ENCODE results near the gene DNAJB1. TPM values are rescaled to one million over a fixed set of nuclear protein-coding genes. Genes with fewer than 3 reads are reported as not detected.

Gene DNAJB1
- polyA plus RNA-seq, 1 donor (not counting 4 experiments of a cell fraction or from before 2014, with no cell fraction given) = 265 TPM

- H3K36me3 ChIP-seq (ENCODE audit: control insufficient read depth in 2 of 2, extremely low read depth in 1 of 2, insufficient read depth in 2 of 2, low read length in 2 of 2) = peaks cover 24 to 35% of the 10 kb centered on the region in 2 experiments
- H3K27ac ChIP-seq (ENCODE audit: control insufficient read depth, insufficient read depth, low read length) = no peak overlapping the region
- peaks cover 4% of the 10 kb centered on the region for H3K9me1 ChIP-seq (ENCODE audit: control insufficient read depth, extremely low read depth, insufficient read depth, low read length)
- H4K20me1 ChIP-seq (ENCODE audit: control insufficient read depth, extremely low read depth, insufficient read depth, low read length) = peaks cover 24% of the 10 kb centered on the region
- peak overlapping the region; percentile 99 for H3K9ac ChIP-seq (ENCODE audit: control insufficient read depth, extremely low read depth, insufficient read depth, low read length)
- no peaks in the 10 kb centered on the region for H3K9me3 ChIP-seq (ENCODE audit: control insufficient read depth, low read depth, low read length)
- no peak for FAIRE-seq
- peak overlapping the region; percentile 94 for H3K4me2 ChIP-seq (ENCODE audit: control insufficient read depth, extremely low read depth, insufficient read depth, low read depth, low read length)
- dilution Hi-C loops (cut with MboI; ENCODE audit: extremely low pct_ligation_motif_present, low sequenced_read_pairs) = no loop called here
- no peaks in the 10 kb centered on the region for H3K27me3 ChIP-seq (ENCODE audit: control insufficient read depth, extremely low read depth, insufficient read depth, low read length)
- no peak for DNase-seq (ENCODE audit: low read depth, low spot score)
- peak overlapping the region; percentile 83 to 99 (median 90) for H3K4me3 ChIP-seq (ENCODE audit: control insufficient read depth in 2 of 3, extremely low read depth in 1 of 3, insufficient read depth in 2 of 3, low read depth in 1 of 3, low read length in 3 of 3)
- no peak overlapping the region for H2AFZ ChIP-seq (ENCODE audit: control insufficient read depth, low read length)
- H3K4me1 ChIP-seq (ENCODE audit: control insufficient read depth, extremely low read depth, insufficient read depth, low read length) = peaks cover 41% of the 10 kb centered on the region
- TF ChIP-seq EZH2 (IDR thresholded peaks at IDR 0.05; ENCODE audit: low read length) (no peak), CTCF (optimal IDR thresholded peaks at IDR 0.05 in 1 of 3, IDR thresholded peaks at IDR 0.05 in 1 of 3, conservative IDR thresholded peaks at IDR 0.05 in 1 of 3; ENCODE audit: extremely low read depth in 1 of 3, insufficient read depth in 2 of 3, low read length in 3 of 3) (no peak)
- H3K79me2 ChIP-seq (ENCODE audit: control insufficient read depth, insufficient read depth, low read length) = peaks cover 31% of the 10 kb centered on the region
These were observed 2.6 kb downstream of the DNAJB1 start for GRCh38 chr19:14515501-14516047.

DNA sequence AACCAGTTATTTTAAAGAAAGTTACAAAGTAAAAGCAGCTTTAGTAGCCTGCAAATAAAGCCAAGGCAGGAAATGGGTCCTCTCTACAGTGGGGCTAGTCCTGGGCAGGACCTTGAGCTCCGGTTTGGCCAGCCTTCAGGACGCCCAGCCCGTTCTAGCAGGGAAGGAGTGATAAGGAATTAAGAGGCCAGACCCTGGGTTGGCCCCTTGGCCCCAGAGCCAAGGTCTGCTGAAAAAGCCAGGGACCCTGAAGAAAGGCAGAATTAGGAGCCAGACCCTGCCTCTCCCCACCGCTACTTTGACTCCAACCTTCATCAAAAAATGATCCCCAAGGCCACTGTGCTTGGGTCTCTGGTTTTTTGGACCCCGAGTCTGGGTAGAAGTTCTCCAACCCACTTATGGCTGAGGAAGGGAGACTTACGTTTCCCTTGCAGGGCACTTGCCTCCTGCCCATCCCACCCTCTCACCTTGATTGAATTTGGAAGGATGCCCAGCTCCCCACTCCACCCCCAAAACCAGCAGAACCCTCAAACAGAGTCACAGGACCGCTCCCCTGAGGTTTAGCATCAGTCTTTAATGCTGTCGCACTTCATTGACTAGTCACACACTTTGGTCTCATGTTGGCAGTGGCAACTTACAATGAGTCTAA lies 3.9 kb downstream of the DNAJB1 start:
- Histone ChIP-seq H3K27ac (ENCODE audit: control insufficient read depth, insufficient read depth, low read length) (no peak overlapping the region), H3K9ac (ENCODE audit: control insufficient read depth, extremely low read depth, insufficient read depth, low read length) (no peak overlapping the region), H4K20me1 (ENCODE audit: control insufficient read depth, extremely low read depth, insufficient read depth, low read length) (peaks cover 24% of the 10 kb centered on the region), H3K4me2 (ENCODE audit: control insufficient read depth, extremely low read depth, insufficient read depth, low read depth, low read length) (no peak overlapping the region), H3K36me3 (ENCODE audit: control insufficient read depth in 2 of 2, extremely low read depth in 1 of 2, insufficient read depth in 2 of 2, low read length in 2 of 2) (peaks cover 24 to 35% of the 10 kb centered on the region in 2 experiments), H3K9me1 (ENCODE audit: control insufficient read depth, extremely low read depth, insufficient read depth, low read length) (no peaks in the 10 kb centered on the region), H3K9me3 (ENCODE audit: control insufficient read depth, low read depth, low read length) (no peaks in the 10 kb centered on the region), H3K27me3 (ENCODE audit: control insufficient read depth, extremely low read depth, insufficient read depth, low read length) (no peaks in the 10 kb centered on the region), H3K79me2 (ENCODE audit: control insufficient read depth, insufficient read depth, low read length) (peaks cover 31% of the 10 kb centered on the region), H2AFZ (ENCODE audit: control insufficient read depth, low read length) (no peak overlapping the region), H3K4me3 (ENCODE audit: control insufficient read depth in 2 of 3, extremely low read depth in 1 of 3, insufficient read depth in 2 of 3, low read depth in 1 of 3, low read length in 3 of 3) (no peak overlapping the region), H3K4me1 (ENCODE audit: control insufficient read depth, extremely low read depth, insufficient read depth, low read length) (peaks cover 35% of the 10 kb centered on the region)
- no peak for FAIRE-seq
- no peak for DNase-seq (ENCODE audit: low read depth, low spot score)
- dilution Hi-C loops (cut with MboI; ENCODE audit: extremely low pct_ligation_motif_present, low sequenced_read_pairs) = no loop called here
- TF ChIP-seq CTCF (optimal IDR thresholded peaks at IDR 0.05 in 1 of 3, IDR thresholded peaks at IDR 0.05 in 1 of 3, conservative IDR thresholded peaks at IDR 0.05 in 1 of 3; ENCODE audit: extremely low read depth in 1 of 3, insufficient read depth in 2 of 3, low read length in 3 of 3) = no peak
- no peak for TF ChIP-seq EZH2 (IDR thresholded peaks at IDR 0.05; ENCODE audit: low read length)

All from keratinocyte (primary cell).